ENCODE data around the gene MRRF. TPM values are rescaled to one million over a fixed set of nuclear protein-coding genes. Genes with fewer than 3 reads are reported as not detected.
"Not testable (repeated sequence)": the region's sequence is repeated elsewhere in the genome, so short reads cannot be mapped to it uniquely, and the experiment has no call there.

Gene MRRF
- total and polyA plus RNA-seq, 7 experiments from 2014 or later = 18.6 to 35.8 (median 31.8) TPM

DNA sequence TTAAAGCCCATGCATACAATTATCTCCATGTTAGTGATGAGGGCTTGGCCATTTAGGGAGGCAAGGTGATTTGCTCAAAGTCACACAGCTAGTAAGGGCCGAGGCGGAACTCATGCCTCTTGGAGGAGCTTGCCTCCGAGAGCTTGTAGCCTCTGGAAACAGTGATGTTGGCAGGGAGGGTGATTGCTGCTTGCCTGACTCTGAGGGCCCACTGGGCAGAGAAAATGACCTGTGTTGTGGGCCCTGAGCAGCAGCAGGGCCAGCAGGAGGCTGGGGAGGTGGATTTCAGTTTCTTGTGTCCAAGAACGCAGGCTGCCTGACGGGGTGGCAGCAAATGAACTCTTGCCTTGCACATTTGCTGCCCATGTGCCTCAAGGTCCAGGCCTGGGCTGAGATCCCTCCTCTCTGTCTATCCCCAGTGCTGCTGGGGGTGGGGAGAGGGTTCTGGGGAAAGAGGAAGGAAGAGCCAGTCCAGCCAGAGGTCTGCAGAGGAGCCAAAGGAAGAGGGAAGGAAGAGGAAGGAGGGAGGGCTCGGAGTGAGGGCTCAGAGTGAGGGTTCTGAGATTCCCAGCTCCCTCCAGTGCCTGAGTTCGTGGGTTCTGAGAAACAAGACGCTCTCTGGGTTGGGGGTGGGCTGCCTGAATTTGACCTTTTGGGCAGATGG, 90.0 kb downstream of the MRRF start:
- CTCF ChIA-PET = interaction anchor here (1.2 to 1.3 kb wide), 2 partner anchors 230 to 255 kb away, joined by 3 to 4 read pairs; no protein-coding TSS in a partner anchor
- Mint-ChIP-seq H3K4me3 (no peak overlapping the region), H3K27ac (peak overlapping the region in 1 of 9 donors; percentile 62), H3K36me3 (peaks cover 0 to 6% (median 0%) of the 10 kb centered on the region in 5 donors), H3K4me1 (peaks cover 0 to 7% (median 0%) of the 10 kb centered on the region in 7 donors), H3K9me3 (peaks cover 5 to 19% (median 10%) of the 10 kb centered on the region in 11 donors), H3K27me3 (peaks cover 10 to 23% (median 15%) of the 10 kb centered on the region in 5 donors)
- no peaks in the 10 kb centered on the region for H3K36me3 ChIP-seq (ENCODE audit: control insufficient read depth in 2 of 3, insufficient read depth in 3 of 3, low read length in 3 of 3)
- ATAC-seq (no peak), DNase-seq (no peak)
- no peaks in the 10 kb centered on the region for H3K27me3 ChIP-seq (ENCODE audit: control insufficient read depth in 2 of 2, insufficient read depth in 2 of 2, low read length in 2 of 2)
- no peak overlapping the region for H3K4me3 ChIP-seq (ENCODE audit: low read length)
- H3K4me1 ChIP-seq (ENCODE audit: control insufficient read depth in 2 of 2, insufficient read depth in 2 of 2, low read length in 2 of 2) = no peaks in the 10 kb centered on the region
- no peaks in the 10 kb centered on the region for H3K9me3 ChIP-seq (ENCODE audit: control insufficient read depth in 2 of 3, low read length in 3 of 3)
- H3K27ac ChIP-seq (ENCODE audit: low read depth, low read length) = no peak overlapping the region
- POLR2A ChIA-PET = no interaction called here
- intact Hi-C loops (cut with micrococcal nuclease) = loop anchor here in 1 of 2 donors (10.0 kb wide), 1 partner anchor 100 kb away; no protein-coding TSS in a partner anchor

- ChIA-PET CTCF (interaction anchor here (1.2 kb wide), 1 partner anchor 256 kb away, joined by 3 read pairs; no protein-coding TSS in a partner anchor), POLR2A (no interaction called here)
- no peak overlapping the region for H3K27ac Mint-ChIP-seq
- Histone ChIP-seq H3K27me3 (ENCODE audit: control insufficient read depth in 2 of 2, insufficient read depth in 2 of 2, low read length in 2 of 2) (no peaks in the 10 kb centered on the region), H3K36me3 (ENCODE audit: control insufficient read depth in 2 of 3, insufficient read depth in 3 of 3, low read length in 3 of 3) (no peaks in the 10 kb centered on the region), H3K4me3 (ENCODE audit: low read length) (no peak overlapping the region), H3K27ac (ENCODE audit: low read depth, low read length) (no peak overlapping the region), H3K9me3 (ENCODE audit: control insufficient read depth in 2 of 3, low read length in 3 of 3) (no peaks in the 10 kb centered on the region), H3K4me1 (ENCODE audit: control insufficient read depth in 2 of 2, insufficient read depth in 2 of 2, low read length in 2 of 2) (no peaks in the 10 kb centered on the region)
- H3K27me3 Mint-ChIP-seq = peaks cover 4 to 17% (median 8%) of the 10 kb centered on the region in 5 donors
- ATAC-seq (no peak), DNase-seq (no peak)
- H3K36me3 Mint-ChIP-seq = peaks cover 0 to 6% (median 0%) of the 10 kb centered on the region in 5 donors
- H3K9me3 Mint-ChIP-seq = peaks cover 4 to 19% (median 9%) of the 10 kb centered on the region in 11 donors
- intact Hi-C loops (cut with micrococcal nuclease) = loop anchor here in 1 of 2 donors (10.0 kb wide), 1 partner anchor 99 kb away; no protein-coding TSS in a partner anchor
- no peak overlapping the region for H3K4me3 Mint-ChIP-seq
- no peaks in the 10 kb centered on the region for H3K4me1 Mint-ChIP-seq
Observed at GRCh38 chr9:122355336-122355875, 90.7 kb downstream of the MRRF start.

- no peak overlapping the region for H3K4me3 ChIP-seq (ENCODE audit: low read length)
- intact Hi-C loops (cut with micrococcal nuclease) = loop anchor here in 1 of 2 donors (10.0 kb wide), 1 partner anchor 98 kb away; no protein-coding TSS in a partner anchor
- ATAC-seq (no peak), DNase-seq (no peak)
- no peaks in the 10 kb centered on the region for H3K36me3 ChIP-seq (ENCODE audit: control insufficient read depth in 2 of 3, insufficient read depth in 3 of 3, low read length in 3 of 3)
- no peaks in the 10 kb centered on the region for H3K4me1 ChIP-seq (ENCODE audit: control insufficient read depth in 2 of 2, insufficient read depth in 2 of 2, low read length in 2 of 2)
- H3K4me3 Mint-ChIP-seq = no peak overlapping the region
- H3K27ac ChIP-seq (ENCODE audit: low read depth, low read length) = no peak overlapping the region
- H3K27ac Mint-ChIP-seq = no peak overlapping the region
- no peaks in the 10 kb centered on the region for H3K9me3 ChIP-seq (ENCODE audit: control insufficient read depth in 2 of 3, low read length in 3 of 3)
- H3K36me3 Mint-ChIP-seq = peaks cover 0 to 6% (median 0%) of the 10 kb centered on the region in 5 donors
- H3K27me3 ChIP-seq (ENCODE audit: control insufficient read depth in 2 of 2, insufficient read depth in 2 of 2, low read length in 2 of 2) = no peaks in the 10 kb centered on the region
- H3K27me3 Mint-ChIP-seq = peaks cover 4 to 17% (median 7%) of the 10 kb centered on the region in 5 donors
- POLR2A ChIA-PET = no interaction called here
- H3K9me3 Mint-ChIP-seq = peaks cover 4 to 19% (median 9%) of the 10 kb centered on the region in 11 donors
- CTCF ChIA-PET = no interaction called here
- H3K4me1 Mint-ChIP-seq = no peaks in the 10 kb centered on the region
Observed at GRCh38 chr9:122356627-122357026, 91.9 kb downstream of the MRRF start.

DNA sequence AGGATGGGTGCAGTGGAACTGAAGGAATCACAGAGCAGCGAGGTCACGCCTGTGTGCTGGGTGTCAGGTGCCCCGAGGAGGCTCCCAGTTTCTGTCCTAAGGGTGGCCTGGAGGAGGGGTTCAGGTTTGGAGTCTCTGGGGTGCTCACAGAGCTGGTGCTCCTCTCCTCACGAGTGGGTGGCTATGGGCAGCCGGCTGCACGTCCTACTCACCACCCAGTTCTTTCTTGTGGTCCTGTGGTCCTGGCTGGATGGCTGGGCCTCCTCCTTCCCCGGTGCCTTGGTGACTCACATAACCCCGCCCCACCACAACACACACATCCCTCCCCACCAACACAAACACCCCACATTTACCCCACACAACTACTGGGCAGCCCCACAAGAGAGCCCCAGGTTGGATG, 96.2 kb downstream of the MRRF start:
- no peaks in the 10 kb centered on the region for H3K36me3 ChIP-seq (ENCODE audit: control insufficient read depth in 2 of 3, insufficient read depth in 3 of 3, low read length in 3 of 3)
- no peak overlapping the region for H3K4me3 Mint-ChIP-seq
- intact Hi-C loops (cut with micrococcal nuclease) = no loop called here
- no peaks in the 10 kb centered on the region for H3K4me1 ChIP-seq (ENCODE audit: control insufficient read depth in 2 of 2, insufficient read depth in 2 of 2, low read length in 2 of 2)
- H3K27ac Mint-ChIP-seq = no peak overlapping the region
- no peak for ATAC-seq
- H3K27me3 Mint-ChIP-seq = peaks cover 0 to 16% (median 4%) of the 10 kb centered on the region in 5 donors
- DNase-seq = no peak
- peaks cover 0 to 6% (median 0%) of the 10 kb centered on the region in 5 donors for H3K36me3 Mint-ChIP-seq
- no peak overlapping the region for H3K4me3 ChIP-seq (ENCODE audit: low read length)
- POLR2A ChIA-PET = no interaction called here
- H3K27me3 ChIP-seq (ENCODE audit: control insufficient read depth in 2 of 2, insufficient read depth in 2 of 2, low read length in 2 of 2) = no peaks in the 10 kb centered on the region
- CTCF ChIA-PET = no interaction called here
- H3K4me1 Mint-ChIP-seq = no peaks in the 10 kb centered on the region
- H3K9me3 ChIP-seq (ENCODE audit: control insufficient read depth in 2 of 3, low read length in 3 of 3) = no peaks in the 10 kb centered on the region
- no peak overlapping the region for H3K27ac ChIP-seq (ENCODE audit: low read depth, low read length)
- H3K9me3 Mint-ChIP-seq = peaks cover 0 to 10% (median 7%) of the 10 kb centered on the region in 11 donors

DNA sequence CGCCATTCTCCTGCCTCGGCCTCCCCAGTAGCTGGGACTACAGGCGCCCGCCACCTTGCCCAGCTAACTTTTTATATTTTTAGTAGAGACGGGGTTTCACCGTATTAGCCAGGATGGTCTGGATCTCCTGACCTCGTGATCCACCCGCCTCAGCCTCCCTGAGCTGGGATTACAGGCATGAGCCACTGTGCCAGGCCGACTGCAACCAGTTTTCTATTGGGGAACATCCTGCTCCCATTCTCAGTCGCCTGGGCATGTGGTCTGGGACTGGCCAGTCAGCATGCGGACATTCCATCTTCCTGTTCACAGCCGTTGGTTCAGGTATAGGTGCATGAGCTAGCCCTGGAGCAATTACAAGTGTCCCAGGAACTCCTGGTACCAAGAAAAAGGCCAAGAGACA, 98.4 kb downstream of the MRRF start:
- H3K9me3 ChIP-seq (ENCODE audit: control insufficient read depth in 2 of 3, low read length in 3 of 3); H3K4me1 Mint-ChIP-seq; H3K4me1 ChIP-seq (ENCODE audit: control insufficient read depth in 2 of 2, insufficient read depth in 2 of 2, low read length in 2 of 2); H3K27ac Mint-ChIP-seq; H3K27me3 ChIP-seq (ENCODE audit: control insufficient read depth in 2 of 2, insufficient read depth in 2 of 2, low read length in 2 of 2); H3K4me3 ChIP-seq (ENCODE audit: low read length); ATAC-seq; intact Hi-C loops (cut with micrococcal nuclease); DNase-seq; H3K36me3 Mint-ChIP-seq; POLR2A ChIA-PET; H3K4me3 Mint-ChIP-seq; H3K27ac ChIP-seq (ENCODE audit: low read depth, low read length); CTCF ChIA-PET; H3K36me3 ChIP-seq (ENCODE audit: control insufficient read depth in 2 of 3, insufficient read depth in 3 of 3, low read length in 3 of 3); H3K9me3 Mint-ChIP-seq; H3K27me3 Mint-ChIP-seq: not testable (repeated sequence)

DNA sequence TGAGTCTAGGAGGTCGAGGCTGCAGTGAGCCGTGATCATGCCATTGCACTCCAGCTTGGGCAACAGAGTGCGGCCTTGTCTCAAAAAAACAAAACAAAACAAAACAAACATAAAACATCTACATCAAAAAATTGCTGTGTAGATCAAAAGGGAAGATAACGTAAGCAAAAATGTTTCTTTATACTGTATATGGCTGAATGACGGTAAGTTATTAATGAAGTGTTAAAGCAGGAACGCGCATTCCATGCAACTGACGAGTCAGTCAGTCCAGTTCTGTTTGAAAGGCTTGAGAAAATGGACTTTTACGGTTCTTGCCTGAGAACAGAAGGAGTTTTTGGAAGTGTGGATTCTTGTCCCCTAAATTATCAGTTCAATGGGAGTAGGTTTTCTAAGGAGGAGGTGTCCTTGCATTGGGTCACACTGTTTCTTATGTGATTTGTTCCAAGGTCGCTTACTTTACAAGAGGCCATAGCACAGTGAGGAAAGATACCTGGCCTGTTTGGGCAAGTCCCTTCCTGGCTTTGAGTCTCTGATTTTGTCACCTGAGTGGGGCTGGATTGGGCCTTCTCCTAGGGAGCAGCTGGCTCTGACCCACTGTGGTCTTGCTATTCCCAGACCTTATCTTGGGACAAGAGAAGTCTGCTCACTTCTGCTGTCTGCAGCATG, 99.6 kb downstream of the MRRF start:
- peaks cover 0 to 1% (median 0%) of the 10 kb centered on the region in 5 donors for H3K36me3 Mint-ChIP-seq
- ChIA-PET POLR2A (no interaction called here), CTCF (no interaction called here)

More for the DNA sequence above, 99.6 kb downstream of the MRRF start:
- Histone ChIP-seq H3K9me3 (ENCODE audit: control insufficient read depth in 2 of 3, low read length in 3 of 3) (no peaks in the 10 kb centered on the region), H3K27me3 (ENCODE audit: control insufficient read depth in 2 of 2, insufficient read depth in 2 of 2, low read length in 2 of 2) (no peaks in the 10 kb centered on the region), H3K36me3 (ENCODE audit: control insufficient read depth in 2 of 3, insufficient read depth in 3 of 3, low read length in 3 of 3) (no peaks in the 10 kb centered on the region), H3K4me3 (ENCODE audit: low read length) (no peak overlapping the region), H3K4me1 (ENCODE audit: control insufficient read depth in 2 of 2, insufficient read depth in 2 of 2, low read length in 2 of 2) (no peaks in the 10 kb centered on the region), H3K27ac (ENCODE audit: low read depth, low read length) (no peak overlapping the region)
- DNase-seq (no peak), ATAC-seq (no peak)
- Mint-ChIP-seq H3K4me1 (no peaks in the 10 kb centered on the region), H3K27me3 (peaks cover 0 to 3% (median 0%) of the 10 kb centered on the region in 5 donors), H3K4me3 (no peak overlapping the region), H3K27ac (no peak overlapping the region), H3K9me3 (peaks cover 0 to 4% (median 0%) of the 10 kb centered on the region in 11 donors)
- intact Hi-C loops (cut with micrococcal nuclease) = no loop called here
